Sigmoid colon (tissue), 7 donors: ENCODE results near the gene MSL3. TPM values are rescaled to one million over a fixed set of nuclear protein-coding genes. Genes with fewer than 3 reads are reported as not detected.

Experiments
- DNase-seq: peaks from one replicate; pipeline ENCODE4 v3.0.0-alpha.2; 2019
- H3K27ac ChIP-seq, 4 donors: fragments of 200-600 bp; sonication (generic); one replicate each; pipeline ENCODE4 v1.5.1; 2016 to 2019; ENCODE audit warnings: mild to moderate bottlenecking in 1 of 4
- H3K27me3 ChIP-seq, 3 donors: fragments of 200-600 bp; sonication (generic); one replicate each; pipeline ENCODE4 v1.5.1; 2019; ENCODE audit warnings: mild to moderate bottlenecking in 1 of 3
- H3K36me3 ChIP-seq, 4 donors: fragments of 200-600 bp; sonication (generic); one replicate each; pipeline ENCODE4 v1.5.1; 2016 to 2019
- H3K4me1 ChIP-seq, 4 donors: fragments of 200-600 bp; sonication (generic); one replicate each; pipeline ENCODE4 v1.5.1; 2017 to 2019
- H3K4me3 ChIP-seq, 4 donors: fragments of 200-600 bp; sonication (generic); one replicate each; pipeline ENCODE4 v1.5.1; 2017 to 2019; ENCODE audit warnings: mild to moderate bottlenecking in 2 of 4, moderate library complexity in 1 of 4
- H3K9me3 ChIP-seq, 4 donors: fragments of 200-600 bp in 3 of 4; sonication (generic) in 3 of 4; one replicate each; pipeline versions ENCODE4 v1.5.1 to v1.6.1; 2013 to 2019
- CTCF ChIP-seq, 4 experiments: fragments of 450-650 bp in 3 of 4; fragments of 200-600 bp in 1 of 4; IDR thresholded peaks; one replicate each; pipeline ENCODE4 v1.5.1; 2016 to 2019; ENCODE audit warnings: antibody characterized with exemption in 4 of 4, mild to moderate bottlenecking in 3 of 4, moderate library complexity in 2 of 4
- EP300 ChIP-seq, 4 donors: sonication (generic); formaldehyde crosslinking; IDR thresholded peaks; one replicate each; pipeline ENCODE4 v1.6.1; 2017; ENCODE audit warnings: antibody characterized with exemption in 4 of 4
- POLR2A ChIP-seq, 2 donors: fragments of 450-650 bp; IDR thresholded peaks; one replicate each; pipeline ENCODE4 v1.6.1; 2016; ENCODE audit warnings: antibody characterized with exemption in 2 of 2, mild to moderate bottlenecking in 2 of 2, moderate library complexity in 2 of 2
- POLR2AphosphoS5 ChIP-seq, 4 donors: sonication (generic); formaldehyde crosslinking; IDR thresholded peaks; one replicate each; pipeline ENCODE4 v1.6.1; 2017; ENCODE audit warnings: antibody characterized with exemption in 4 of 4
- WGBS, 2 donors: extraction: QIAGEN DNeasy Blood & Tissue Kit; methylation state at CpG; one replicate each; pipeline ENCODE4 v1.1.7; 2013; 5-methylcytosine and 5-hydroxymethylcytosine counted together
- intact Hi-C: fragments of 100-400 bp; cut with DNase I; formaldehyde crosslinking; loops from one replicate; pipeline ENCODE4 v1.15.1; 2023
- polyA plus RNA-seq, 3 donors: library from polyadenylated mRNA; stranded (reverse); fragments of 200-250 nt; gene quantifications; one replicate each; pipeline ENCODE4 v1.2.3, GENCODE V29; 2013
- total RNA-seq, 4 donors: library from RNA; depleted of rRNA; stranded (reverse); fragments of >200 nt; gene quantifications; one replicate each; pipeline ENCODE4 v1.1.0, GENCODE V29; 2016
- donor health status: healthy with polysubstance abuse.
- donor health status: Bipolar disorder and iron deficiency.
- donor health status: healthy.

Gene MSL3
- total and polyA plus RNA-seq, 7 donors = 16.8 to 49.9 (median 20.6) TPM

GRCh38 chrX:11725631-11726442, 32.2 kb upstream of the MSL3 start:
- 63 to 78% methylated on average over 8 of the region's 8 CpGs for WGBS, 2 donors
- TF ChIP-seq EP300 (IDR thresholded peaks at IDR 0.05) = no peak
- TF ChIP-seq POLR2A (IDR thresholded peaks at IDR 0.05) = no peak
- TF ChIP-seq POLR2AphosphoS5 (IDR thresholded peaks at IDR 0.05) = no peak
- no peak for TF ChIP-seq CTCF (IDR thresholded peaks at IDR 0.05)
- H3K4me3 ChIP-seq = no peak overlapping the region
- no peaks in the 10 kb centered on the region for H3K36me3 ChIP-seq
- no peaks in the 10 kb centered on the region for H3K9me3 ChIP-seq
- H3K4me1 ChIP-seq = no peaks in the 10 kb centered on the region
- intact Hi-C loops = loop anchor here (5.0 kb wide), 1 partner anchor 41 kb away; no protein-coding TSS in a partner anchor
- DNase-seq = no peak
- H3K27me3 ChIP-seq = no peaks in the 10 kb centered on the region
- no peak overlapping the region for H3K27ac ChIP-seq

- 77 to 83% methylated on average over 2 of the region's 2 CpGs for WGBS, 2 donors
- H3K9me3 ChIP-seq = no peaks in the 10 kb centered on the region
- intact Hi-C loops = loop anchor here (5.0 kb wide), 1 partner anchor 39 kb away; no protein-coding TSS in a partner anchor
Measured at GRCh38 chrX:11728556-11728955, 29.5 kb upstream of the MSL3 start.

GRCh38 chrX:11733614-11734013, 24.4 kb upstream of the MSL3 start:
- intact Hi-C loops = no loop called here
- no peak for DNase-seq
- H3K36me3 ChIP-seq = no peaks in the 10 kb centered on the region
- no peaks in the 10 kb centered on the region for H3K9me3 ChIP-seq
- H3K27me3 ChIP-seq = no peaks in the 10 kb centered on the region
- no peak overlapping the region for H3K27ac ChIP-seq
- no peak overlapping the region for H3K4me3 ChIP-seq
- 67 to 70% methylated on average over 1 of the region's 1 CpG for WGBS, 2 donors
- TF ChIP-seq EP300 (IDR thresholded peaks at IDR 0.05) (no peak), POLR2AphosphoS5 (IDR thresholded peaks at IDR 0.05) (no peak), POLR2A (IDR thresholded peaks at IDR 0.05) (no peak), CTCF (IDR thresholded peaks at IDR 0.05) (no peak)
- H3K4me1 ChIP-seq = no peaks in the 10 kb centered on the region

More at GRCh38 chrX:11728556-11728955, 29.5 kb upstream of the MSL3 start:
- no peak overlapping the region for H3K27ac ChIP-seq
- no peak for TF ChIP-seq POLR2AphosphoS5 (IDR thresholded peaks at IDR 0.05)
- no peak for TF ChIP-seq POLR2A (IDR thresholded peaks at IDR 0.05)
- no peak for TF ChIP-seq EP300 (IDR thresholded peaks at IDR 0.05)
- no peak for TF ChIP-seq CTCF (IDR thresholded peaks at IDR 0.05)
- H3K4me1 ChIP-seq = no peaks in the 10 kb centered on the region
- no peaks in the 10 kb centered on the region for H3K27me3 ChIP-seq
- no peaks in the 10 kb centered on the region for H3K36me3 ChIP-seq
- H3K4me3 ChIP-seq = no peak overlapping the region
- no peak for DNase-seq

- no peaks in the 10 kb centered on the region for H3K4me1 ChIP-seq
- H3K27ac ChIP-seq = no peak overlapping the region
- TF ChIP-seq POLR2A (IDR thresholded peaks at IDR 0.05) (no peak), CTCF (IDR thresholded peaks at IDR 0.05) (no peak), POLR2AphosphoS5 (IDR thresholded peaks at IDR 0.05) (no peak), EP300 (IDR thresholded peaks at IDR 0.05) (no peak)
- no peaks in the 10 kb centered on the region for H3K36me3 ChIP-seq
- no peak overlapping the region for H3K4me3 ChIP-seq
- intact Hi-C loops = no loop called here
- H3K27me3 ChIP-seq = no peaks in the 10 kb centered on the region
- DNase-seq = no peak
- no peaks in the 10 kb centered on the region for H3K9me3 ChIP-seq
- WGBS, 2 donors = 79 to 80% methylated on average over 2 of the region's 2 CpGs
Measured at GRCh38 chrX:11739776-11740175, 18.3 kb upstream of the MSL3 start.
